Measurements from ENCODE around the gene ITPA.

Gene ITPA

GRCh38 chr20:3227506-3227905, 18.2 kb downstream of the ITPA start:
- no peak for DNase-seq (ENCODE audit: low read depth in 3 of 3, low spot score in 1 of 3)

GRCh38 chr20:3227936-3228749, 18.8 kb downstream of the ITPA start:
- DNase-seq (ENCODE audit: low read depth in 3 of 3, low spot score in 1 of 3) = no peak

GRCh38 chr20:3228750-3229032, 19.4 kb downstream of the ITPA start:
- no peak for DNase-seq (ENCODE audit: low read depth in 3 of 3, low spot score in 1 of 3)

GRCh38 chr20:3229158-3229557, 19.9 kb downstream of the ITPA start:
- DNase-seq (ENCODE audit: low read depth in 3 of 3, low spot score in 1 of 3) = no peak

- no peak for DNase-seq (ENCODE audit: low read depth in 3 of 3, low spot score in 1 of 3)
Observed at GRCh38 chr20:3229798-3230197, 20.5 kb downstream of the ITPA start.

- DNase-seq (ENCODE audit: low read depth in 3 of 3, low spot score in 1 of 3) = no peak
Observed at GRCh38 chr20:3231116-3231515, 21.8 kb downstream of the ITPA start.

GRCh38 chr20:3231889-3232588, 22.7 kb downstream of the ITPA start:
- DNase-seq (ENCODE audit: low read depth in 3 of 3, low spot score in 1 of 3) = no peak

GRCh38 chr20:3233131-3233990, 24.1 kb downstream of the ITPA start:
- no peak for DNase-seq (ENCODE audit: low read depth in 3 of 3, low spot score in 1 of 3)

GRCh38 chr20:3233991-3234498, 24.7 kb downstream of the ITPA start:
- no peak for DNase-seq (ENCODE audit: low read depth in 3 of 3, low spot score in 1 of 3)

- DNase-seq (ENCODE audit: low read depth in 3 of 3, low spot score in 1 of 3) = no peak
Observed at GRCh38 chr20:3235666-3236324, 26.5 kb downstream of the ITPA start.

- DNase-seq (ENCODE audit: low read depth in 3 of 3, low spot score in 1 of 3) = no peak
Observed at GRCh38 chr20:3237011-3237957, 28.0 kb downstream of the ITPA start.

- DNase-seq (ENCODE audit: low read depth in 3 of 3, low spot score in 1 of 3) = no peak
Observed at GRCh38 chr20:3237958-3238615, 28.8 kb downstream of the ITPA start.

- peak in 1 of 3 donors; percentile 27 for DNase-seq (ENCODE audit: low read depth in 3 of 3, low spot score in 1 of 3)
Observed at GRCh38 chr20:3238616-3239025, 29.3 kb downstream of the ITPA start.

- DNase-seq (ENCODE audit: low read depth in 3 of 3, low spot score in 1 of 3) = peak in 1 of 3 donors; percentile 27
Observed at GRCh38 chr20:3239026-3239866, 29.9 kb downstream of the ITPA start, which contains the start of gene SLC4A11. TSS of gene SLC4A11 (minus strand) at chr20:3239190. CDS start at chr20:3239137, 53 bp downstream.

- no peak for DNase-seq (ENCODE audit: low read depth in 3 of 3, low spot score in 1 of 3)
Observed at GRCh38 chr20:3239867-3240775, 30.8 kb downstream of the ITPA start.

GRCh38 chr20:3240776-3241363, 31.6 kb downstream of the ITPA start:
- DNase-seq (ENCODE audit: low read depth in 3 of 3, low spot score in 1 of 3) = no peak

- no peak for DNase-seq (ENCODE audit: low read depth in 3 of 3, low spot score in 1 of 3)
Observed at GRCh38 chr20:3242172-3242692, 32.9 kb downstream of the ITPA start.
